Caki2 (cell line): ENCODE results near the gene ENTPD2. TPM values are rescaled to one million over a fixed set of nuclear protein-coding genes. Genes with fewer than 3 reads are reported as not detected.

ENCODE experiments used
- total RNA-seq: library from RNA; depleted of rRNA; stranded (reverse); fragments of >200 nt; shearing (Covaris generic); gene quantifications from 2 replicates; pipeline ENCODE4 v1.2.3, GENCODE V29; 2014; ENCODE audit warnings: low replicate concordance; rRNA removed

Gene ENTPD2
- total RNA-seq, 1 experiment from 2014 or later: not detected

Other genes starting within 250 kb of the ENTPD2 start
- gene RABL6, start 246.1 kb downstream of the ENTPD2 start, total RNA-seq: 103 and 104 TPM in 2 replicates
- 1.3 and 1.7 TPM in 2 replicates for gene AJM1, start 211.6 kb downstream of the ENTPD2 start, total RNA-seq
- 125 and 127 TPM in 2 replicates for gene PHPT1, start 204.7 kb downstream of the ENTPD2 start, total RNA-seq
- 0.17 TPM in 2 replicates for gene MAMDC4, start 201.7 kb downstream of the ENTPD2 start, total RNA-seq
- gene EDF1, start 187.8 kb downstream of the ENTPD2 start, total RNA-seq: 460 and 494 TPM in 2 replicates
- 61.9 and 67.0 TPM in 2 replicates for gene TRAF2, start 167.5 kb downstream of the ENTPD2 start, total RNA-seq
- 139 and 152 TPM in 2 replicates for gene FBXW5, start 109.3 kb downstream of the ENTPD2 start, total RNA-seq
- not detected in 2 replicates for gene C8G, start 108.8 kb downstream of the ENTPD2 start, total RNA-seq
- not detected in 2 replicates for gene LCN12, start 101.8 kb downstream of the ENTPD2 start, total RNA-seq
- not detected in 2 replicates for gene PTGDS, start 76.6 kb downstream of the ENTPD2 start, total RNA-seq
- not detected in 2 replicates for gene LCNL1, start 71.1 kb downstream of the ENTPD2 start, total RNA-seq
- 129 and 137 TPM in 2 replicates for gene PAXX, start 61.6 kb downstream of the ENTPD2 start, total RNA-seq
- gene CLIC3, start 57.5 kb downstream of the ENTPD2 start, total RNA-seq: not detected in 2 replicates
- gene ABCA2, start 25.8 kb downstream of the ENTPD2 start, total RNA-seq: 19.0 and 23.5 TPM in 2 replicates
- gene FUT7, start 22.0 kb downstream of the ENTPD2 start, total RNA-seq: not detected in 2 replicates
- 31.8 and 45.1 TPM in 2 replicates for gene NPDC1, start 7.9 kb downstream of the ENTPD2 start, total RNA-seq
- 51.2 and 55.0 TPM in 2 replicates for gene SAPCD2, start 16.5 kb upstream of the ENTPD2 start, total RNA-seq
- gene UAP1L1, start 23.5 kb upstream of the ENTPD2 start, total RNA-seq: 2.1 and 2.3 TPM in 2 replicates
- gene MAN1B1, start 32.9 kb upstream of the ENTPD2 start, total RNA-seq: 52.2 and 79.4 TPM in 2 replicates
- gene DPP7, start 60.7 kb upstream of the ENTPD2 start, total RNA-seq: 118 and 163 TPM in 2 replicates
- gene GRIN1, start 85.1 kb upstream of the ENTPD2 start, total RNA-seq: not detected in 2 replicates
- gene LRRC26, start 116.0 kb upstream of the ENTPD2 start, total RNA-seq: 1.8 and 3.0 TPM in 2 replicates
- not detected in 2 replicates for gene TMEM210, start 118.0 kb upstream of the ENTPD2 start, total RNA-seq
- 38.2 and 94.6 TPM in 2 replicates for gene ANAPC2, start 134.5 kb upstream of the ENTPD2 start, total RNA-seq
- gene SSNA1, start 134.6 kb upstream of the ENTPD2 start, total RNA-seq: 163 and 166 TPM in 2 replicates
- 13.9 and 15.2 TPM in 2 replicates for gene TPRN, start 146.7 kb upstream of the ENTPD2 start, total RNA-seq
- gene TMEM203, start 151.6 kb upstream of the ENTPD2 start, total RNA-seq: 57.6 and 83.9 TPM in 2 replicates
- 8.1 and 8.3 TPM in 2 replicates for gene NDOR1, start 151.6 kb upstream of the ENTPD2 start, total RNA-seq
- gene RNF208, start 168.2 kb upstream of the ENTPD2 start, total RNA-seq: not detected in 2 replicates
- gene CYSRT1, start 171.1 kb upstream of the ENTPD2 start, total RNA-seq: 0.61 and 12.7 TPM in 2 replicates
- gene RNF224, start 173.4 kb upstream of the ENTPD2 start, total RNA-seq: not detected in 2 replicates
- gene SLC34A3, start 176.8 kb upstream of the ENTPD2 start, total RNA-seq: not detected in 2 replicates
- gene TUBB4B, start 187.2 kb upstream of the ENTPD2 start, total RNA-seq: 909 and 1,000 TPM in 2 replicates
- not detected in 2 replicates for gene STPG3, start 197.2 kb upstream of the ENTPD2 start, total RNA-seq
- gene NELFB, start 201.3 kb upstream of the ENTPD2 start, total RNA-seq: 84.1 and 92.6 TPM in 2 replicates
- gene TOR4A, start 223.7 kb upstream of the ENTPD2 start, total RNA-seq: 35.1 and 51.9 TPM in 2 replicates
- gene NRARP, start 248.2 kb upstream of the ENTPD2 start, total RNA-seq: 0.17 and 2.0 TPM in 2 replicates